ENCODE data around the gene PRKACG.

- TF ChIP-seq CTCF (IDR thresholded peaks at IDR 0.05) (no peak), ZFX (IDR thresholded peaks at IDR 0.05; ENCODE audit: borderline replicate concordance) (no peak)
Observed at GRCh38 chr9:69036309-69036708, 22.4 kb upstream of the PRKACG start.
